ENCODE data around the gene KRT2.
"Not testable (repeated sequence)": the region's sequence is repeated elsewhere in the genome, so short reads cannot be mapped to it uniquely, and the experiment has no call there.

KRT2 gene

DNA sequence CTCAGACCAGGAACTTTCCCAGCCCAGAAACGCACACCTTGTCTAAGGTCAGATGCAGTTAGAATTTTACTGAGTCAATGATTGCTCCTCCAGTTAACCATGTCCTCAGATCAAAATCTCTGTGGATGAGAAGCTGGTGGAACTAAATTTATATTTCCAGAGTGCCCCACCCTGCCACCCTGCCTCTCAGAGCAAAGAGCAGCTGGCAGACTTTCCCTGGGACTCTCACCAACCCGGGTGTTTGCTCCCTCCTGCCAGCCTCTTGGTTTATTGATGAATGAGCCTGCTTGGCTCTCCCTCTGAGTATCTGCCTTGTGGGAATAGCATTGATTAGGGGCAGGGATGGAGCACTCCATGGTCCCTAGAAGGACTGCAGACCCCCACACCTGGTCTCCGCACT, 34.1 kb upstream of the KRT2 start:
- H3K4me3 ChIP-seq (ENCODE audit: low read depth, low read length), result no peak overlapping the region
- DNase-seq (ENCODE audit: low read depth), result no peak

DNA sequence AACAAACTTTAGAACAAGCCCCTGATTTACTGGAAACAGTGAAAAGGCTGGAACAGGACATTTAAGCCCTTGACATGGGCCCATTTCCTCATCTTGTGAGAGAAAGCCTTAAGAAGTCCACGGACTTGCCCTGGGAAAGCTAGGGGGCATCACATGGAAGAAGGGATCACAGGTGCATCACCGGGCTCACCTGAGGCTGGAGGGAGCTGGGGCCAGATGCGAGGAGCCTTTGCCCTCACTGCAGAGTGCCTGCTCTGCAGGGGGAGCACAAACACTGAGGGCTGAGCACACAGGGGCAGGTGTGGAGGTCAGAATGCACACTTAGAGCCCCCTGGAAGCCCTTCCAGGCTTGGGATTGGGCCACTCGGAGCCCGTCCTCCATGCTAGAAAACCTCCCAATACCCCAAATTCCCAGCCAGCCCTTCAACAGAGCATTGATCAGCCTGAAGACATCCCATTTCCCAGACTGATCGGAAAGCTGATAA, 33.4 kb upstream of the KRT2 start:
- no peak overlapping the region for H3K4me3 ChIP-seq (ENCODE audit: low read depth, low read length)
- DNase-seq (ENCODE audit: low read depth), result no peak

DNA sequence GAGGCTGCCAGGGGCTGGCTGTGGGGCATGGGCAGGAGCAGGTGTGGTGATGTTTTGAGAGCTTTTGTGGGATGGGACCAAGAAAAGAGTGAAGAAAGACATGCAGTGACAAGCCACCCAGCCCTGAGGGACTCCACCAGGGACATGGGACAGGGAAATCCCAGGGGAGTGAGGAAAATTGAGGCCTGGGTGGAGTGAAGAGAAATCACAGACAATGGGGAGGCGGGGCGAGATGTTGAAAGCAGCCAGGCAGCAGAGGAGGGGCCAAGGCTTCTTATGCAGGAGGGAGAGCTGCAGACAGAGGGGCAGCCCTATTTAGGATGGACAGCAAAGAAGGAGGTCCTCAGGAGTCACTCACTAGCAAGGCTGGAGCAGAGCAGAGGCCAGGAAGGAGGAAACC, 32.4 kb upstream of the KRT2 start:
- no peak overlapping the region for H3K4me3 ChIP-seq (ENCODE audit: low read depth, low read length)
- DNase-seq (ENCODE audit: low read depth), result no peak

DNA sequence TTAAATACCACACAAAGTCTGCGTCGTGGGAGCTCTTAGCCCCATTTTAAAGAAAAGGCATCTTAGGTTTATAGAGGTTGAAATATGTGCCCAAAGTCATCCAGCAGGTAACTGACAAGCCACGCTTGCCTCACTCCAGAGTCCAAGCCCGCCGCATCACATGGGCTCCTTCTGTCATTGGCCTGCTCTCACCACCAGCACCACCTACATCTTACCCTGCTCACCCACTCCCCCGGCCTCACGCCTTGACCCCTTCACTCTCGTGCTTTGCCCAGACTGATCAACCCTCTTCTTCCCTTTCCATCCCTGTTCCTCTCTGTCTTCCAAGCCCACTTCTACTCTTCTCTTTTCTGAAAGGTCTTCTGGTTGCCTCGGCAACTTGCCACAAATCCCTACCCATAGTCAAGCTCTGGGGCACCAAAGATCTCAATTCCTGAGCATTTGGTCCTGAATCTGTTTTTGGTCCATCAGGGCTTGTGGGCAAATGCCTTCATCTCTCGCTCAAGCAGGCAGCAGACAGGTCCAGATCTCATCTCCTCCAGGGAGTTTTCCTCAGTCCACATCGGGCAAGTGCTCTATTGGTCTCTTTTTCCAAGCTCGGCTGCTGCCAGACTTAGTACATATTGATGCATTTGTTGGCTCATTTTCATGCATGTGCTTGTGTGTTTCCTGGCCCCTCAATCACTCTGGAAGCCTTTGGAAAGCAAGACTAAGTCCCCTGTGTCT, 31.7 kb upstream of the KRT2 start:
- no peak for DNase-seq (ENCODE audit: low read depth)

DNA sequence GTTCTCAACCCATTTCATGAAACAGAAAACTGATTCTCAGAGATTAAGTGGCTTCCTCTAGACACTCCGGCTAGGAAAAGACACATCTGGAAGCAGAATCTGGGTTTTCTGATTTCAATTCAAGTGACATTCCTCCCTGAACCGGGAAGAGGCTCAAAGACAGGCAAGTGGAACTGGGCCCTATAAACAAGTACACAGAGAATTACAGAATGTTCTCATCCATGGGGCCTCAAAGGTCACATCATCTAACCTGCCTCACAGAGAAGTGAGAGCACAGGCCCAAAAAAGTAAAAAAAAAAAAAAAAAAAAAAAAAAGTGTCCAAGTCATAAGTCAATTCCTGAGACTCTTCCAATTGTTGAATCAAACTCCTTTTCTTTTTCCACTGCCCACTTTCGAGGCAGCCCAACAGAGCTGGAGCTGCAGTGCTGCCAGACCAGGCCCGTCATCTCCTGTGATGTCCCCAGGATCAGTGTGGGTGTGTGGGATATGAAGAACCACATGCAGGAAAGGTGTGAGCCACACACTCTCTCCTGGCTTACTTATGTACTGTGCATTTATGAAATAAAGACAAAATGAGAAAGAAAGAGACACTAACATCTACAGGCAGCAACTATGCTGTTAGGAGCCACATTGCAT, 31.0 kb upstream of the KRT2 start:
- no peak overlapping the region for H3K4me3 ChIP-seq (ENCODE audit: low read depth, low read length)
- no peak for DNase-seq (ENCODE audit: low read depth)

More for the DNA sequence above, 31.7 kb upstream of the KRT2 start:
- no peak overlapping the region for H3K4me3 ChIP-seq (ENCODE audit: low read depth, low read length)

DNA sequence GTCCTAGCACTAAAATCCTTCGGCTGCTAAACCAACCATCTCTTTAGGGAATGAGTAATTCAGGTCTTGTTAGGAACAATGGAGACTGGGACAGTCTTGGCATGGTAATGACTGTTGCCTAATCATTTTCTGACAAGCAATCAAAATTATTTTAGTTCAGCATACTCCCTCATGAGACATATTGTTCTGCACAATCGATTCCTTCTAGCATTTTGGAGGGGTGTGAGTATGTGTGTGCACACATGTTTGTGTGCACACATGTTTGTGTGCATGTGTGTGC, 30.3 kb upstream of the KRT2 start:
- DNase-seq (ENCODE audit: low read depth), result no peak
- H3K4me3 ChIP-seq (ENCODE audit: low read depth, low read length), result no peak overlapping the region

DNA sequence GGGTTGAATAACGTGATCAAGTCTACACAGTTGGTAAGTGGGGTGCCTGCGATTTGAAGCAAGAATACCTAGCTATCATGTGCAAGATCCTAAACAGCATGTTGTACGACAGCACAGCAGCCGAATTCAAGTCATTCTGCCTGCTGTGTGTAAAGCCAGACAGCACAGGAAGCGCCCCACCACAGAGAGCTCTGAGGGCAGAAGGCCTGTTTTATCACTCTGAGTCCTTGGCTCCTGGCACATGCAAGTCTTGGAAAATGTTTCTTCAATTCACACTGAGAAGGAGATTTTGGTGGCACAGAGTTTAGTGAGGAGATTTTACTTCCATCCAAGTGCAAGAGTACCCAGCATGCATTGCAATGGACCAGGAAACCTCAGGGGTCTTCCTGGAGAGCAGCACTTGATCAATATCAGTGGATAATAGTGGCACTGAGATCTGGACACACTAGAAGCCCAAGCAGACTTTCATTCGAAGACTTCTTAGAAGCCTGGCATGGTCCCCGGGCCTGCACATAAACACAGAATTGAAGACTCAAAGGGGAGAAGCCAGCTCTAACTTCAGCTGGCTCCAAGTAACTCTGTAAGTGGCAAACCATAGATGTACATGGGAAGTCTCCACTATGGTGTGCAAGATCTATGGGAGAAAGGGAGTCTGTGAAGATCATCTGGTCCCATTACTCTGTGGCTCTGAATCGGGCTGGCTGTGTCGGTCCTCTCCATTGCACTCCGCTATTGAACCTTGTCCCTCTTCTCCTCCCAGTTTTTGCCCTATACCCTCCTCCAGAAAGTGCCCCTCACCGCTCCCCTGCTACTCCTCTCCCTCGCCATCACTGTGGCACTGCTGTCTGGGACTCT, 29.7 kb upstream of the KRT2 start:
- no peak overlapping the region for H3K4me3 ChIP-seq (ENCODE audit: low read depth, low read length)
- no peak for DNase-seq (ENCODE audit: low read depth)

DNA sequence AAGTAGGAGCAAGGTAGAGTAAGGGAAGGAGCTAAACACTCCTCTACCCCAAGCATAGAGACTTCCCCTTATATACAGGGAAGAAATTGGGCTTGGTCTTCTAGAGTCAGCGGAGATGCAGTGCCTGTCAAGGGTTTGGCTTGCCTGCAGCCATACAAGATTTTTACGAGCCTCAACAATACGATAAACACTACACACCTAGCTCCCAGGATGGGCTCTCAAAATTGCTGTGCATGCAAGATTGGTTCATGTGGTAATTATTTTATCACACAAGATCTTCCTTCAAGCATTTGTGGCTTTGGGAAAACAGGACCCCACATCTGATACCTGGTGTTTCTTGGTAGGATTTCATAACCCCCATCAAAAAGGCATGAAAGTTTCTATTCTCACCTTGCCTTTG, 28.4 kb upstream of the KRT2 start, which contains the start of gene KRT1:
Gene KRT1, minus strand, starts transcription at position 45 of the 400 bp plus-strand sequence. CDS start 59 bp downstream, outside the sequence.
- no peak for DNase-seq (ENCODE audit: low read depth)

DNA sequence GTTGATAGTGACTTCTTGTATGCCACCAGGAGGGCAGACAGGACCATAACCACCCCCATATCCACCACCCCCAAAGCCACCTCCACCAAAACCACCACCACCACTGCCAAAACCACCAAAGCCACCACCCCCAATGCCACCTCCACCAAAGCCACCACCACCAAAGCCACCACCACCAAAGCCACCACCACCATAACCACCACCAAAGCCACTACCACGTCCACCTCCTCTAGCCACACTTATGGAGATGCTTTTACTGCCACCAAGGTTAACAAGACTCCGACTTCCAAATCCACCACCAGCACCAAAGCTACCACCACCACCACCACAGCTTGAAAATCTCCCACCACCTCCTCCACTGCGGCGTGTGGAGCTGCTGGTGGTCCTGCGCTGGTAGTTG, 27.9 kb upstream of the KRT2 start:
- H3K4me3 ChIP-seq (ENCODE audit: low read depth, low read length), result no peak overlapping the region
- DNase-seq (ENCODE audit: low read depth), result no peak

More for the DNA sequence above, 28.4 kb upstream of the KRT2 start, which contains the start of gene KRT1:
- H3K4me3 ChIP-seq (ENCODE audit: low read depth, low read length), result no peak within 1 kb of the TSS

DNA sequence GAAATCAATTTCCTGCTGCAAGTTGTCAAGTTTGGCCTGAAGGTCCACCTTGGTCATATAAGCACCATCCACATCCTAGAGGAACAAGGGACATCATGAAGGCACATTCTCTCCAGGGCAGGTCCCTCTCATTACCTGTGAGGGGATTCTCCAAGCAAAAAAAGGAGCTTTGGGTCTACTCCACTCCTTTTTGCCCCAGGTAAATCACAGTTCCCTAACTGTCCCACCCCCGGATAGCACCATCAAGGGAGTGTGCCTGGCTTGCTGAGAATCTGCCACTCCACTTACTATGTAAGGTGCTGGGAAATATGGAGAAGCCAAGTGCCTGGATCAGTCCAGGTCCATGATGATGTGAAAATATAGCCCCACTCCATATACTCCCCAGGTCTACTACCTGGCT, 25.7 kb upstream of the KRT2 start:
- H3K4me3 ChIP-seq (ENCODE audit: low read depth, low read length), result no peak overlapping the region
- DNase-seq (ENCODE audit: low read depth), result no peak

DNA sequence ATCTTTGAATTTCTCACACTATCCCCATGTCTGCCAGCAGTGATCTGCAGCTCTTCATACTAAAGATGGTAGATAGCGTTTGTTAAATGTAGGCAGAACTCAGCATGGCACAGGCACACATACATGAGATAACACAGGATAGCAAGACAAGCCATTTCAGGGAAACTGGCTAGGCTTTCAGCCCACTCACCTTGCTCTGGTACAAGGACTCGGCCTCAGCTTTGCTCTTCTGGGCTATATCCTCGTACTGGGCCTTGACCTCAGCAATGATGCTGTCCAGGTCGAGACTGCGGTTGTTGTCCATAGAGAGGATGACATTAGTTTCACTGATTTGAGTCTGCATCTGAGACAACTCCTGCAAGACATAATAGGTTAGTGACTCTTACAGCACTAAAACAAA, 25.1 kb upstream of the KRT2 start:
- no peak for DNase-seq (ENCODE audit: low read depth)
- H3K4me3 ChIP-seq (ENCODE audit: low read depth, low read length), result no peak overlapping the region

DNA sequence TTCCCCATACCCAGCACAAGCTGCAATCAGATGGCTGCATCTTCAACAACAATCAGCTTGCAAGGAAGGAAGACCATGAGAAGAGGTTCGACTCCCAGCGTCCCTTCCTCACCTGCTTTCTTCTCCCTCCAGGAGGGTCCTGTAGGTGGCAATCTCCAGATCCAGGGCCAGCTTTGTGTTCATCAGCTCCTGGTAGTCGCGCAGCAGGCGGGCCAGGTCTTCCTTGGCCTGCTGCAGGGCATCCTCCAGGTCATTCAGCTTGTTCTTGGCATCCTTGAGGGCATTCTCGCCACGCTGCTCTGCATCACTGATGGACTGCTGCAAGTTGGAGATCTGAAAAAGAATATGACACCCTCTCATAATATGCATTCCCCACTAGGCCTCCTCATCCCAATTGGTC, 24.2 kb upstream of the KRT2 start:
- no peak for DNase-seq (ENCODE audit: low read depth)
- H3K4me3 ChIP-seq (ENCODE audit: low read depth, low read length), result no peak overlapping the region

DNA sequence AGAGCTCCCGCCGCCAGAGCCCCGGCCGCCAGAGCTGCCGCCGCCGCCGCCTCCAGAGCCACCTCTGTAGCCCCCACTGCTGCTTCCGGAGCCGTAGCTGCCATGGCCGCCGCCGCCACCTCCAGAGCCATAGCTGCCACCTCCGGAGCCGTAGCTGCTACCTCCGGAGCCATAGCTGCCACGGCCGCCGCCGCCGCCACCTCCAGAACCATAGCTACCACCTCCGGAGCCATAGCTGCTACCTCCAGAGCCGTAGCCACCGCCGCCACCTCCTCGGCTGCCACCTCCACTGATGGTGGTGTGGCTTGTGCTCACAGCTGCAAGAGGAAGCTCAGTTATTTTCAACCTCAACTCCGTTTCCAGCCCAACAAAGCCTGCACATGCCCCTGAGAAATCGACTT, 23.3 kb upstream of the KRT2 start:
- no peak overlapping the region for H3K4me3 ChIP-seq (ENCODE audit: low read depth, low read length)
- no peak for DNase-seq (ENCODE audit: low read depth)

DNA sequence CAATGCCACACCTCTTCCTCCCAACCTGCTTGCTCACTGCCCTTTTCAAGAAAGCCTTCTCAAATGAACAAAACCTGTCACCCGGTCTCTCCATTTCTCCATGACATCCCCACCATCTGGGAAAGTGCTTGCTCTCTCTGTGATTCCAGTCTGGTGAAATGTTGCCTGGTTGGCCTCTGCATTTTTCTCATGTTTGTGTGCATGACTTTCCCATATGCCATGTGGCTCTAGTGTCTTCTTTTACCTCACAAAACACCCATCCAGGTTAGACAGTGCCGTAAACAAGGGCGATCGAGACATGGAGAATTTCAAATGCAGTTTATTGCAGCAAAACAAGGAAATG, 22.4 kb upstream of the KRT2 start:
- DNase-seq (ENCODE audit: low read depth), result no peak
- no peak overlapping the region for H3K4me3 ChIP-seq (ENCODE audit: low read depth, low read length)

DNA sequence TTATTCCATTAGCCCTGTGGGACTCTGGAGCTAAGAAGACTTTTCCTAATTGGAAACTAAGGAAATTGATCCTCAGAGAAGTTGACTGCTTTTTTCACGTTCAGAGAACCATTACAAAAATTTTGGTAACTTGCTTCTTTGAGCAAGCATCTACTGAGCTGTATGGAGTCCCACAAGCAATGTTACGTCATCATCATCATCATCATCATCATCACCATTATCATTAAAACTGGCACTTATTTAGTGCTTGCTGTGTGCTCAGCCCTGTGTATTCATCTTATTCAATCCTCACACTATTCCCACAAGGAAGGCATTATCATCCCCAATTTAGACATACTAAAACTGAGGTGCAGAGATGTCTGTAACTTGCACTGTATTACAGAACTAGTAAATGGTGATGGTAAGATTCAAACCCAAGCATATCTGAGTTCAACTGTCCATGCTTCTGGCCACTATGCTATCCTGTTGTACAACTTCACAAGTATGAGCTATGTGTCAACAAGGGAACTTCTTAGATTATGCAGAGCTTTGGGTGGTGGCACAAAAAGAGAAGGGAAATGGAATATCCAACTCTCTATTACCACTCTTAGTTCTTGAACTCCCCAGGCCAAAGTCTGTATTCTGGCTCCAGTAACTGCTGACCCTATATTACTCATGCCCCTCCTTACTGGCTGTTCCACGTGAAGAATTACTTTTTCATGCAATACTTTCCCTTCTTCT, 21.9 kb upstream of the KRT2 start:
- DNase-seq (ENCODE audit: low read depth), result no peak
- H3K4me3 ChIP-seq (ENCODE audit: low read depth, low read length), result no peak overlapping the region

DNA sequence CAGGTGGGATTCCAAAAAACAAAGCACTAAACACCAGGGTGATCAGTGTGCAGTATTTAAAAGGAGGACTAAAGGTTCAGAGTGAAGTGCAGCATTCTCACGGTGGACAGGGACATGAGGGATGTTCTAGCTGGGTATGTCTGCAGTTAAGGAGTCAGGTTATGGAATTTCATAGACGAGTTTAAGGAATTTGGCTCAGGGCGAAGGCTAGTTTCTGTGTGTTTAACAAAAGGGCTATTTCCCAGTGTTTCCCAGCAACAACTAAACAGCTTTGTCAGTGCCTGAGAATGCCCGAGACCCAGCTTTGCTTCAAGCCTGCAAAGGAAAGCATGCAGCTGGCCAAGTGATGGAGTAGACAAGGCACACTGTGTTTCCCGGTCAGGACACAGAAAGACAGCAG, 21.2 kb upstream of the KRT2 start:
- DNase-seq (ENCODE audit: low read depth), result no peak
- H3K4me3 ChIP-seq (ENCODE audit: low read depth, low read length), result no peak overlapping the region

DNA sequence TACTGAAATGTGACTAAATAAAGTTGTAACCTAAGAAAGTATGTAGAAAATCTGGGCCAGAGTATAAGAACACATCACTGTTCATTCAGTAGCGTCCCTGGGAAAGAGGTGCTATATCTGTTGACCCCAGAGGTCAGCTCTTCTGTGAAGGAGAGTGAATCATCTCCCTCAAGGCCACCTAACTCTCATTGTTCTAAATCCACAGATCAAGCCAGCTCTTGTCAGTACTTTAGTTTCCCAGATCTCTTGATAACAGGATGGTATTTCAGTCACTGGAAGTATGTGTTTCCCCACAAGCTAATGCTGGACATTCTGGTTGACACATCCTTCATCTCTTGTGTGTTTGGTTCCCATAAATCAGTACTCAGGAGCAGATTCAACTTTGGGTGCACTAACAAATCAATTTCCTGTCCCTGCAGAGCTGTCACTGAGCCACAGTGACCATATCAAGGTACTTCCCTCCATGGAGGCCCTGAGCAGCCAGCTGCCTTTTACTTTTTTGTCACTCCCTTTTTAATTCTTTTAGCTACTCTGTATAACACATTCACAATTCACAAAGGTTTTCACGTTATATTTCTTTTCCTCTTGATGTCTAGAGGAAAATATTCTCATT, 20.4 kb upstream of the KRT2 start:
- DNase-seq (ENCODE audit: low read depth), result no peak
- no peak overlapping the region for H3K4me3 ChIP-seq (ENCODE audit: low read depth, low read length)

DNA sequence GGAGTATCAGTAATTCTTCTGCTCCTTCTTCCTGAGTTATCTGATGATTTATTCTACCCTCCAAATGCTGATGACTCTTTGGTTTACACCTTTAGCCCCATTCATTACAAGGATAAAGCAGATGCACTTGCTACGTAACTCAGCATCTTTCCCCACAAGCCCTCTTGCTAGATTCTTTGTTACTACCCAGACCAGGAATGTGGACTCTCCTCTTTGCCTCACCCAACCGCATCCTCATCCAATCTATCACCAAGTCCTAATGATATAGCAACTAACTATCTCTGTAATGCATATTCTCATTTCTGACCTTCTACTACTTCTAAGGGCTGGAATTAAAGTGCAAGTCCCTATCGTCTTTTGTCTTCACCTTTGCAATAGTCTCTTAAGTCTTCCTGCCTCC, 18.9 kb upstream of the KRT2 start:
- H3K4me3 ChIP-seq (ENCODE audit: low read depth, low read length), result no peak overlapping the region
- DNase-seq (ENCODE audit: low read depth), result no peak

DNA sequence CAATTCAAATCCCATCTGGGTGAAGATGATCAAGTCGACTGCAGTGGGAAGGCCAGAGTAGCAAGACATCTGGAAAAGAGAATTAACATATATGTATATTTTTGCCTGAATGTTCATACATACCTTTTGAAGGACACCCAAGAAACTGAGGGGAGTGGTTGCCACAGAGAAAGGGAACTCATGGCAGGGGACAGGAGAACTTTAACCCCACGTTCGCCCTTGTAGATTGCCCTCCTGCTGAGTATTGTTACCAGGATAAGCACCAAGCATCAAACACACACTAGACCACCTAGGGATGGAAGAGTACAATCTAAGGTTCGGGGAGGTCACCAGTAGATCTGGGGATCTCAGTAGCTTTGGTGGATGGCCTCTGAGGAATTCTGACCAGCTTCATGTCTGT, 18.5 kb upstream of the KRT2 start:
- no peak for DNase-seq (ENCODE audit: low read depth)
- H3K4me3 ChIP-seq (ENCODE audit: low read depth, low read length), result no peak overlapping the region

DNA sequence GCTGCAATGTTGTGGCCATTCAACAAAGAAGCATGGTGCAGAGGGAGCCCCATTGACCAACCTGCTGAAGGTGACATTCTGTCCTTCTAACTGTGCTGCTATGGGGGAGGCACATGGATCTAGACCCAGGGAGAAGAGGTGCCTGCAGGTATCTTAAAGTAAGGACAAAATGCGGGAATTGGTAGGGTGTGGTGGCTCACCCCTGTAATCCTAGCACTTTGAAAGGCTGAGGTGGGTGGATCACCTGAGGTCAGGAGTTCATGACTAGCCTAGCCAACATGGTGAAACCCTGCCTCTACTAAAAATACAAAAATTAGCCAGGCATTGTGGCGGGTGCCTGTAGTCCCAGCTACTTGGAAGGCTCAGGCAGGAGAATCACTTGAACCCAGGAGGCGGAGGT, 17.9 kb upstream of the KRT2 start:
- not testable (repeated sequence) for H3K4me3 ChIP-seq (ENCODE audit: low read depth, low read length); DNase-seq (ENCODE audit: low read depth)

All from skeletal muscle cell (primary cell).